ENCODE data around the gene NHLRC1. TPM values are rescaled to one million over a fixed set of nuclear protein-coding genes. Genes with fewer than 3 reads are reported as not detected.

Gene NHLRC1
- total RNA-seq, 1 experiment from 2014 or later, result 2.1 TPM

DNA sequence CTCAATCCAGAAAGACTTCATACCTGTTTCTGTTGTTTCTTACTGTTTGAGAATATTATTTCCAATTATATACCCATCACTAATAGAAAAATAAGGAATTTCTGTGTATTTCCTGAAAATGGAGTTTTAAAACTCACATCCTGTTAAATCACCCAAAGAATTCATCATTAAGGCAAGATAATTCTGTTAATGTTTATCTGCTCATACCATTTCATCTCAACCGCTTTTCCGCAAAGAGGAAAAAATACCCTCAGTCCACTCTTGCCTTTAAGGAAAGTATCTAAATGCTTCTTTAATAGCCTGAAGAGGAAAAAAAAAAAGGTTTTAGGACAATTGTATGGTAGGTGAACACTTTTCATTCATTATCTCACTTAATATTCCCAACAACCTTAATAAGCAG is 25.1 kb upstream of the NHLRC1 start:
- no peaks in the 10 kb centered on the region for H3K27me3 Mint-ChIP-seq (ENCODE audit: insufficient read depth, unreplicated experiment)
- no peaks in the 10 kb centered on the region; the same call in 1 of the 2 replicates for H3K4me1 ChIP-seq

DNA sequence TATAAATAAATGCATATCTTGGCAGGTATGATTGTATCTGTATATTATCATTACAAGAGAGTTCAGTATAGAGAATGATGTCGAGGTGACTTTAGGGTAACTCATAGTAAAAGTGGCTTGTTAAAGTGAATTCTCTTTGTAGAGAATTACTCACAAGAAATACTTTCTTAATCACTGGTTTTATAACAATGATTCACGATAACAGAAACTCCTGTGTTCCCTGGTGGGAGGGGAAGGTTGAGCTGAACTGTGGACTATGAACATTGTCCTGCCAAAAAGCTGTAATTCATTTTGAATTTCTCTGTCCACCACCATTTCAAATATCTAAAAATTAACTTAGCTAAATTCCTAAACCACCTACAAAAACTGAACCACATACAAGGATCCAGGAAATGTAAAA is 24.7 kb upstream of the NHLRC1 start:
- H3K27me3 Mint-ChIP-seq (ENCODE audit: insufficient read depth, unreplicated experiment), result no peaks in the 10 kb centered on the region

More for the DNA sequence above, 25.1 kb upstream of the NHLRC1 start:
- H3K9me3 Mint-ChIP-seq (ENCODE audit: unreplicated experiment), result no peaks in the 10 kb centered on the region
- H3K27me3 ChIP-seq (replicated peaks; ENCODE audit: control insufficient read depth, insufficient read depth, low read length), result no peaks in the 10 kb centered on the region
- TF ChIP-seq, protein P1, sequence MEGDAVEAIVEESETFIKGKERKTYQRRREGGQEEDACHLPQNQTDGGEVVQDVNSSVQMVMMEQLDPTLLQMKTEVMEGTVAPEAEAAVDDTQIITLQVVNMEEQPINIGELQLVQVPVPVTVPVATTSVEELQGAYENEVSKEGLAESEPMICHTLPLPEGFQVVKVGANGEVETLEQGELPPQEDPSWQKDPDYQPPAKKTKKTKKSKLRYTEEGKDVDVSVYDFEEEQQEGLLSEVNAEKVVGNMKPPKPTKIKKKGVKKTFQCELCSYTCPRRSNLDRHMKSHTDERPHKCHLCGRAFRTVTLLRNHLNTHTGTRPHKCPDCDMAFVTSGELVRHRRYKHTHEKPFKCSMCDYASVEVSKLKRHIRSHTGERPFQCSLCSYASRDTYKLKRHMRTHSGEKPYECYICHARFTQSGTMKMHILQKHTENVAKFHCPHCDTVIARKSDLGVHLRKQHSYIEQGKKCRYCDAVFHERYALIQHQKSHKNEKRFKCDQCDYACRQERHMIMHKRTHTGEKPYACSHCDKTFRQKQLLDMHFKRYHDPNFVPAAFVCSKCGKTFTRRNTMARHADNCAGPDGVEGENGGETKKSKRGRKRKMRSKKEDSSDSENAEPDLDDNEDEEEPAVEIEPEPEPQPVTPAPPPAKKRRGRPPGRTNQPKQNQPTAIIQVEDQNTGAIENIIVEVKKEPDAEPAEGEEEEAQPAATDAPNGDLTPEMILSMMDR (IDR thresholded peaks at IDR 0.05; ENCODE audit: insufficient read depth in 1 of 2, low read depth in 1 of 2, low read length in 1 of 2, severe bottlenecking in 1 of 2, unreplicated experiment in 1 of 2), result no peak
- no peaks in the 10 kb centered on the region for H3K9me3 ChIP-seq
- intact Hi-C loops (cut with micrococcal nuclease; ENCODE audit: unreplicated experiment), result no loop called here
- H3K36me3 ChIP-seq (ENCODE audit: control insufficient read depth, insufficient read depth, low read length), result no peaks in the 10 kb centered on the region
- H3K36me3 Mint-ChIP-seq (ENCODE audit: insufficient read depth, unreplicated experiment), result no peaks in the 10 kb centered on the region
- H3K4me1 Mint-ChIP-seq (ENCODE audit: low read depth, unreplicated experiment), result no peaks in the 10 kb centered on the region
- no peak overlapping the region for H3K4me3 Mint-ChIP-seq (ENCODE audit: unreplicated experiment)
- DNase-seq, result no peak
- no TSS peak for BruUV-seq (replicated peaks)
- POLR2A ChIA-PET, result no interaction called here
- CTCF ChIA-PET, result no interaction called here
- no peak overlapping the region for H3K4me3 ChIP-seq (ENCODE audit: low read depth, low read length)
- H3K27ac Mint-ChIP-seq (ENCODE audit: unreplicated experiment), result no peak overlapping the region

DNA sequence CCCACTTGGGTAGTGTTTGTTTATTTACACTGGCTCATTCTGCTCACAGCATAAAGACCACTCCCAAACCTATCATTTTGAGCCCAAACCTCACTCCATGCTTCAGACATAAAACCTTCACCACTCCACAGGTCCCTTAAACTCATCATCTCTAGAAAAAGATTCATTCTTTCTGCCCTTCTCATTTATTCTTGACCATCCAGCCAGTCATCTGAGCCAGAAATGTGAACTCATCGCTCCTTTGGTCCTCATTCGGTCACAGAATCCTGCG is 20.0 kb upstream of the NHLRC1 start:
- no peaks in the 10 kb centered on the region for H3K9me3 Mint-ChIP-seq (ENCODE audit: unreplicated experiment)
- H3K27ac Mint-ChIP-seq (ENCODE audit: unreplicated experiment), result no peak overlapping the region
- DNase-seq, result no peak
- POLR2A ChIA-PET, result interaction anchor here (0.6 kb wide), 1 partner anchor 14 kb away, joined by 3 read pairs; no protein-coding TSS in a partner anchor
- no peaks in the 10 kb centered on the region for H3K27me3 ChIP-seq (replicated peaks; ENCODE audit: control insufficient read depth, insufficient read depth, low read length)
- H3K4me3 Mint-ChIP-seq (ENCODE audit: unreplicated experiment), result no peak overlapping the region
- H3K4me3 ChIP-seq (ENCODE audit: low read depth, low read length), result no peak overlapping the region
- BruUV-seq (replicated peaks), result no TSS peak
- no peaks in the 10 kb centered on the region for H3K4me1 Mint-ChIP-seq (ENCODE audit: low read depth, unreplicated experiment)
- no peaks in the 10 kb centered on the region for H3K9me3 ChIP-seq
- no peaks in the 10 kb centered on the region; the same call in 1 of the 2 replicates for H3K4me1 ChIP-seq
- H3K36me3 Mint-ChIP-seq (ENCODE audit: insufficient read depth, unreplicated experiment), result no peaks in the 10 kb centered on the region
- CTCF ChIA-PET, result no interaction called here
- no peaks in the 10 kb centered on the region for H3K27me3 Mint-ChIP-seq (ENCODE audit: insufficient read depth, unreplicated experiment)
- no peaks in the 10 kb centered on the region for H3K36me3 ChIP-seq (ENCODE audit: control insufficient read depth, insufficient read depth, low read length)
- TF ChIP-seq, protein P1 (IDR thresholded peaks at IDR 0.05; ENCODE audit: insufficient read depth in 1 of 2, low read depth in 1 of 2, low read length in 1 of 2, severe bottlenecking in 1 of 2, unreplicated experiment in 1 of 2), result no peak
- intact Hi-C loops (cut with micrococcal nuclease; ENCODE audit: unreplicated experiment), result no loop called here

More for the DNA sequence above, 24.7 kb upstream of the NHLRC1 start:
- Mint-ChIP-seq H3K36me3 (ENCODE audit: insufficient read depth, unreplicated experiment) (no peaks in the 10 kb centered on the region), H3K4me1 (ENCODE audit: low read depth, unreplicated experiment) (no peaks in the 10 kb centered on the region), H3K4me3 (ENCODE audit: unreplicated experiment) (no peak overlapping the region), H3K9me3 (ENCODE audit: unreplicated experiment) (no peaks in the 10 kb centered on the region), H3K27ac (ENCODE audit: unreplicated experiment) (no peak overlapping the region)
- no peaks in the 10 kb centered on the region; the same call in 1 of the 2 replicates for H3K4me1 ChIP-seq
- no peak for DNase-seq
- no peaks in the 10 kb centered on the region for H3K9me3 ChIP-seq
- intact Hi-C loops (cut with micrococcal nuclease; ENCODE audit: unreplicated experiment), result no loop called here
- POLR2A ChIA-PET, result no interaction called here
- CTCF ChIA-PET, result no interaction called here
- no peaks in the 10 kb centered on the region for H3K36me3 ChIP-seq (ENCODE audit: control insufficient read depth, insufficient read depth, low read length)
- TF ChIP-seq, protein P1 (IDR thresholded peaks at IDR 0.05; ENCODE audit: insufficient read depth in 1 of 2, low read depth in 1 of 2, low read length in 1 of 2, severe bottlenecking in 1 of 2, unreplicated experiment in 1 of 2), result no peak
- H3K4me3 ChIP-seq (ENCODE audit: low read depth, low read length), result no peak overlapping the region
- no peaks in the 10 kb centered on the region for H3K27me3 ChIP-seq (replicated peaks; ENCODE audit: control insufficient read depth, insufficient read depth, low read length)
- no TSS peak for BruUV-seq (replicated peaks)

All from Caco-2 (cell line).